Neural crest cell (in vitro differentiated cells): Measurements from ENCODE around the gene CDK17. TPM values are rescaled to one million over a fixed set of nuclear protein-coding genes. Genes with fewer than 3 reads are reported as not detected.

Source experiments
- DNase-seq: peaks from one replicate; pipeline ENCODE4 v3.0.0; 2021; ENCODE audit warnings: low read depth, mixed read lengths, low spot score
- H3K27ac Mint-ChIP-seq: one replicate; pipeline ENCODE4 v1.8.0; 2021; ENCODE audit warnings: mild to moderate bottlenecking, mixed read lengths; ENCODE audit not compliant: unreplicated experiment
- H3K27me3 Mint-ChIP-seq: 2 replicates; pipeline ENCODE4 v1.8.0; 2021; ENCODE audit warnings: low read depth, mild to moderate bottlenecking, mixed read lengths
- H3K36me3 Mint-ChIP-seq: 2 replicates; pipeline ENCODE4 v1.8.0; 2021; ENCODE audit warnings: low read depth, mild to moderate bottlenecking, mixed read lengths
- H3K4me1 Mint-ChIP-seq: 2 replicates; pipeline ENCODE4 v1.8.0; 2021; ENCODE audit warnings: mixed read lengths
- H3K4me3 Mint-ChIP-seq: one replicate; pipeline ENCODE4 v1.8.0; 2021; ENCODE audit warnings: mild to moderate bottlenecking, mixed read lengths
- H3K9me3 Mint-ChIP-seq: 2 replicates; pipeline ENCODE4 v1.8.0; 2021; ENCODE audit warnings: mixed read lengths
- CTCF ChIP-seq: fragments of 200-600 bp; sonication (generic); conservative IDR thresholded peaks from 2 replicates; pipeline ENCODE4 v1.5.0; 2021; ENCODE audit warnings: antibody characterized with exemption, mild to moderate bottlenecking
- total RNA-seq: library from RNA; stranded (reverse); gene quantifications from 2 replicates; pipeline ENCODE4 v1.2.1, GENCODE V29; 2021

CDK17 gene
- total RNA-seq, 1 donor from 2014 or later: 33.4 TPM

GRCh38 chr12:96239711-96240635 lies 160.3 kb downstream of the CDK17 start:
- H3K27me3 Mint-ChIP-seq: no peaks in the 10 kb centered on the region
- no peak for DNase-seq
- no peaks in the 10 kb centered on the region for H3K36me3 Mint-ChIP-seq
- TF ChIP-seq CTCF: no peak
- no peaks in the 10 kb centered on the region for H3K9me3 Mint-ChIP-seq
- H3K4me3 Mint-ChIP-seq: no peak overlapping the region
- H3K27ac Mint-ChIP-seq: no peak overlapping the region
- peaks cover 8% of the 10 kb centered on the region for H3K4me1 Mint-ChIP-seq

- H3K4me1 Mint-ChIP-seq: peaks cover 11% of the 10 kb centered on the region
These were observed 161.7 kb downstream of the CDK17 start for GRCh38 chr12:96238336-96239047.

GRCh38 chr12:96237465-96238077 lies 162.7 kb downstream of the CDK17 start:
- H3K36me3 Mint-ChIP-seq: no peaks in the 10 kb centered on the region
- no peak overlapping the region for H3K4me3 Mint-ChIP-seq
- no peak for DNase-seq
- H3K27me3 Mint-ChIP-seq: no peaks in the 10 kb centered on the region
- H3K9me3 Mint-ChIP-seq: no peaks in the 10 kb centered on the region
- TF ChIP-seq CTCF: no peak
- H3K4me1 Mint-ChIP-seq: peaks cover 13% of the 10 kb centered on the region
- no peak overlapping the region for H3K27ac Mint-ChIP-seq

More at GRCh38 chr12:96238336-96239047, 161.7 kb downstream of the CDK17 start:
- Mint-ChIP-seq H3K4me3 (no peak overlapping the region), H3K27me3 (no peaks in the 10 kb centered on the region), H3K9me3 (no peaks in the 10 kb centered on the region), H3K36me3 (no peaks in the 10 kb centered on the region), H3K27ac (no peak overlapping the region)
- TF ChIP-seq CTCF: no peak
- DNase-seq: no peak

- no peaks in the 10 kb centered on the region for H3K27me3 Mint-ChIP-seq
- TF ChIP-seq CTCF: no peak
- no peaks in the 10 kb centered on the region for H3K9me3 Mint-ChIP-seq
- no peak overlapping the region for H3K4me3 Mint-ChIP-seq
- peaks cover 13% of the 10 kb centered on the region for H3K4me1 Mint-ChIP-seq
- no peak for DNase-seq
- no peaks in the 10 kb centered on the region for H3K36me3 Mint-ChIP-seq
- no peak overlapping the region for H3K27ac Mint-ChIP-seq
These were observed 163.2 kb downstream of the CDK17 start for GRCh38 chr12:96237035-96237434.

GRCh38 chr12:96236221-96236822 lies 163.9 kb downstream of the CDK17 start:
- peaks cover 13% of the 10 kb centered on the region for H3K4me1 Mint-ChIP-seq
- DNase-seq: no peak
- no peaks in the 10 kb centered on the region for H3K9me3 Mint-ChIP-seq
- H3K27ac Mint-ChIP-seq: no peak overlapping the region
- no peak overlapping the region for H3K4me3 Mint-ChIP-seq
- no peaks in the 10 kb centered on the region for H3K36me3 Mint-ChIP-seq
- TF ChIP-seq CTCF: no peak
- H3K27me3 Mint-ChIP-seq: no peaks in the 10 kb centered on the region
